ENCODE measurements around the gene KIR2DL1. TPM values are rescaled to one million over a fixed set of nuclear protein-coding genes. Genes with fewer than 3 reads are reported as not detected.
"Not testable (repeated sequence)": the region's sequence is repeated elsewhere in the genome, so short reads cannot be mapped to it uniquely, and the experiment has no call there.

The KIR2DL1 gene
- total RNA-seq, 6 experiments from 2014 or later, result not detected

- no peaks in the 10 kb centered on the region for H3K4me1 Mint-ChIP-seq (ENCODE audit: low read depth)
- no peak for DNase-seq
- H3K9me3 Mint-ChIP-seq, result peaks cover 39% of the 10 kb centered on the region
- H3K36me3 Mint-ChIP-seq (ENCODE audit: low read depth), result no peaks in the 10 kb centered on the region
- H3K27ac Mint-ChIP-seq, result no peak overlapping the region
- TF ChIP-seq CTCF (IDR thresholded peaks at IDR 0.05), result no peak
- no peak overlapping the region for H3K4me3 Mint-ChIP-seq
- H3K27me3 Mint-ChIP-seq (ENCODE audit: insufficient read depth), result 0 out of 2 replicates have a peak, but pooled peaks cover 3% of the 10 kb centered on the region
Observed at GRCh38 chr19:54804101-54804500, 34.5 kb downstream of the KIR2DL1 start.

- no peaks in the 10 kb centered on the region for H3K4me1 Mint-ChIP-seq (ENCODE audit: low read depth)
Observed at GRCh38 chr19:54804571-54804970, 35.0 kb downstream of the KIR2DL1 start.

GRCh38 chr19:54805665-54806515 lies 36.3 kb downstream of the KIR2DL1 start:
- H3K9me3 Mint-ChIP-seq, result peaks cover 46% of the 10 kb centered on the region
- TF ChIP-seq CTCF (IDR thresholded peaks at IDR 0.05), result no peak
- no peak for DNase-seq
- H3K36me3 Mint-ChIP-seq (ENCODE audit: low read depth), result no peaks in the 10 kb centered on the region
- no peak overlapping the region for H3K4me3 Mint-ChIP-seq
- H3K4me1 Mint-ChIP-seq (ENCODE audit: low read depth), result no peaks in the 10 kb centered on the region
- H3K27me3 Mint-ChIP-seq (ENCODE audit: insufficient read depth), result 0 out of 2 replicates have a peak, but pooled peaks cover 3% of the 10 kb centered on the region
- H3K27ac Mint-ChIP-seq, result no peak overlapping the region

More at GRCh38 chr19:54804571-54804970, 35.0 kb downstream of the KIR2DL1 start:
- Mint-ChIP-seq H3K4me3 (no peak overlapping the region), H3K27me3 (ENCODE audit: insufficient read depth) (0 out of 2 replicates have a peak, but pooled peaks cover 3% of the 10 kb centered on the region), H3K36me3 (ENCODE audit: low read depth) (no peaks in the 10 kb centered on the region), H3K9me3 (peaks cover 40% of the 10 kb centered on the region), H3K27ac (no peak overlapping the region)
- TF ChIP-seq CTCF (IDR thresholded peaks at IDR 0.05), result no peak
- DNase-seq, result no peak

GRCh38 chr19:54806516-54806838 lies 36.9 kb downstream of the KIR2DL1 start:
- 0 out of 2 replicates have a peak, but pooled peaks cover 3% of the 10 kb centered on the region for H3K27me3 Mint-ChIP-seq (ENCODE audit: insufficient read depth)
- no peak for DNase-seq
- H3K9me3 Mint-ChIP-seq, result peaks cover 42% of the 10 kb centered on the region
- no peak for TF ChIP-seq CTCF (IDR thresholded peaks at IDR 0.05)
- no peaks in the 10 kb centered on the region for H3K4me1 Mint-ChIP-seq (ENCODE audit: low read depth)
- no peak overlapping the region for H3K4me3 Mint-ChIP-seq
- H3K27ac Mint-ChIP-seq, result no peak overlapping the region
- no peaks in the 10 kb centered on the region for H3K36me3 Mint-ChIP-seq (ENCODE audit: low read depth)

GRCh38 chr19:54814571-54814970 lies 45.0 kb downstream of the KIR2DL1 start:
- DNase-seq; H3K27me3 Mint-ChIP-seq (ENCODE audit: insufficient read depth); H3K27ac Mint-ChIP-seq; H3K36me3 Mint-ChIP-seq (ENCODE audit: low read depth); H3K4me1 Mint-ChIP-seq (ENCODE audit: low read depth); H3K4me3 Mint-ChIP-seq: not testable (repeated sequence)
- peaks cover 30% of the 10 kb centered on the region for H3K9me3 Mint-ChIP-seq

GRCh38 chr19:54816251-54816650 lies 46.7 kb downstream of the KIR2DL1 start, which contains the start of gene KIR3DL1:
KIR3DL1 (plus strand) TSS chr19:54816468.
- H3K27me3 Mint-ChIP-seq (ENCODE audit: insufficient read depth); H3K4me1 Mint-ChIP-seq (ENCODE audit: low read depth); DNase-seq; H3K27ac Mint-ChIP-seq; H3K36me3 Mint-ChIP-seq (ENCODE audit: low read depth); H3K4me3 Mint-ChIP-seq: not testable (repeated sequence)
- peaks cover 31% of the 10 kb centered on the region for H3K9me3 Mint-ChIP-seq

Measured in HFFc6 (cell line).